GM12872 (cell line): ENCODE results near the gene RASEF.

Experiments used
- TF ChIP-seq, protein P1 (sequence below): IDR thresholded peaks from 3 replicates; pipeline ENCODE4 v1.5.1; 2011; ENCODE audit warnings: low read depth, mild to moderate bottlenecking, low read length, moderate library complexity; ENCODE audit not compliant: insufficient read depth

The RASEF gene

GRCh38 chr9:82934949-82935348 lies 128.0 kb downstream of the RASEF start:
- TF ChIP-seq, protein P1, sequence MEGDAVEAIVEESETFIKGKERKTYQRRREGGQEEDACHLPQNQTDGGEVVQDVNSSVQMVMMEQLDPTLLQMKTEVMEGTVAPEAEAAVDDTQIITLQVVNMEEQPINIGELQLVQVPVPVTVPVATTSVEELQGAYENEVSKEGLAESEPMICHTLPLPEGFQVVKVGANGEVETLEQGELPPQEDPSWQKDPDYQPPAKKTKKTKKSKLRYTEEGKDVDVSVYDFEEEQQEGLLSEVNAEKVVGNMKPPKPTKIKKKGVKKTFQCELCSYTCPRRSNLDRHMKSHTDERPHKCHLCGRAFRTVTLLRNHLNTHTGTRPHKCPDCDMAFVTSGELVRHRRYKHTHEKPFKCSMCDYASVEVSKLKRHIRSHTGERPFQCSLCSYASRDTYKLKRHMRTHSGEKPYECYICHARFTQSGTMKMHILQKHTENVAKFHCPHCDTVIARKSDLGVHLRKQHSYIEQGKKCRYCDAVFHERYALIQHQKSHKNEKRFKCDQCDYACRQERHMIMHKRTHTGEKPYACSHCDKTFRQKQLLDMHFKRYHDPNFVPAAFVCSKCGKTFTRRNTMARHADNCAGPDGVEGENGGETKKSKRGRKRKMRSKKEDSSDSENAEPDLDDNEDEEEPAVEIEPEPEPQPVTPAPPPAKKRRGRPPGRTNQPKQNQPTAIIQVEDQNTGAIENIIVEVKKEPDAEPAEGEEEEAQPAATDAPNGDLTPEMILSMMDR = no peak

DNA sequence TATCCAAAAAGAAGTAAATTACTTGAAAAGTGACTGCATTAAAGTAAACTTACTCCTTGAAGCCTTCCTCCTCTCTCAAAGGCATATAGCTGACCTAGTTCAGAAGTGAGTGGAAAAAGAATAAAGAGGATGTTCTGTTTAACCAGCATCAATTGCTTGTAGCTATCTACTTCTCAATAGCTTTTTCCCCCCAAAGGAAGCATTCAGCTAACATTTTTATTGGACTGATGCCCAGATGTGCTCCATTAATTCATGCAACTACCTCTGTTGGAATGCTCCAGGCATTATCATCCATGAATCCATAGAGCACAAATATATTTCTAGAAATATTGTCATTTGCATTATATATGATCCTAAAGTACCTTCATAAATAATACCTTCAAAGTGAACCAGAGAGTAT lies 132.8 kb downstream of the RASEF start:
- TF ChIP-seq, protein P1 = no peak
